Skin of body (tissue), 2 donors: Measurements from ENCODE around the gene HEMK1. TPM values are rescaled to one million over a fixed set of nuclear protein-coding genes. Genes with fewer than 3 reads are reported as not detected.

ENCODE experiments used
- DNase-seq: peaks from one replicate; lab custom pipeline; 2025; lab: John Stamatoyannopoulos, UW
- total RNA-seq: library from RNA; depleted of rRNA; stranded (reverse); fragments of >200 nt; gene quantifications from one replicate; pipeline ENCODE4 v1.2.3, GENCODE V29; 2014

The HEMK1 gene
- total RNA-seq = 5.4 TPM

GRCh38 chr3:50568947-50569749 lies at the start of gene HEMK1:
TSS of gene HEMK1 (plus strand) at chr3:50569522. CDS start at chr3:50571105, 1,583 bp downstream.
- peak; percentile 98 for DNase-seq

GRCh38 chr3:50520849-50521248 lies 48.5 kb upstream of the HEMK1 start:
- no peak for DNase-seq

DNA sequence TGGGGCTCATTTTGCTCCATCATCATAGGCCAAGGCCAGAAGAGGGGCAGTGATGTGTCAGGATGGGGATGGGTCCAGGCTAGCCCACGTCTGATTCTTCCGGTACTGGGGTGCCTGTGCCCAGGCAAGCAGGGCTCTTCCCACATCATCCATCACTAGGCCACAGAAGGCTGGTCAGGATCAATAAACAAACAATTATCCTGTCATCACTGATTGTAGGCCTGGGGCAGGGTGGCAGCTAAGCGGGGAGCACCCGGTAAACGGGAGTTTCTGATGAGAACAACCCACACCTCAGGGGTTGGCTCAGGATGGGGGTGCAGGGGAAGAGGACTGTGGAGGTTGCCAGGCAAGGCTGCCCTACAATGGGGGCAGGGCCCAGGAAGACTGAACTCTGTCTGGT lies 47.8 kb upstream of the HEMK1 start:
- no peak for DNase-seq

DNA sequence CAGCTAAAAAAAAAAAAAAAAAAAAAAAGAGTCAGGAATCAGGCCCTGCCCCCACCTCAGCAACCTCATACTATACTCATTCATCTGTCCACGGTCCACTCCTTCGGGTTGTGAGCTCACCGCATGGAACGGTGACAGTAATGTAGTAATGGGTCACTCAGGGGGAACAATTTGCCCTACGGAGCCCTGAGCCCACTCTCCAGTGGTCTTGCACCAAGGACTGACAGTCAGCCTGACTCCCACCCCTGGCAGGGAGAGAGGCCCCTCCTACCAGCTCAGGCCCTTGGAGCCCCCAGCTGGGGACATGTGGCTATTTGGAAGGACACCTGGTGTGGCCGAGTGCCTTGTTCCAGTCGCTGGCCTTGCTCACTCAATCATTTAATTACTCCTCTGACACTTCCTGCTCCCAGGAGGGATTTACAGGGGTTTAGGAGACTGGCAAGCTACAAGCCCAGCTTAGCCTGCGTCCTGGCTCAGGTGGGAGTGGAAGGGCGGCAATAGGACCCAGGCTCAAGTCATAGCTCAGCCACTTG lies 46.0 kb upstream of the HEMK1 start:
- DNase-seq = no peak

DNA sequence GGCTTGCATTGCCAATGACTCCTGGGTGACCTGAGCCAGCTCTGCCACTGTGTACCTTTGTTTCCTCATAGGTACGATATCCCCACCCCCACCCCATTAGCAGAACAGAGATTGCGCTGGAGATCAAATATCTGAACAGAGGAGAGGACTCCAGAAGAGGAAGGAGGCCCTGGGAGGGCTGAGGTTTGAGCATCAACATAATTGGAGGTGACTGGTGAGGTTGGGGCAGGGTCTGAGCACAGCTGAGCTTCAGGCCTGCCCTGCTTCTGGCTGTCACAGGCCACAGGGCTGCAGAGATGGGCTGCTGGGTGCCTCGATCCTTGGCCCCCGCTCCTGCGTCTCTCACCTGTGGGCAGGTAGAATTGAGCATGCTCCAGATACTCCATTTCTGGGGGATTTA lies 44.6 kb upstream of the HEMK1 start:
- DNase-seq = no peak

DNA sequence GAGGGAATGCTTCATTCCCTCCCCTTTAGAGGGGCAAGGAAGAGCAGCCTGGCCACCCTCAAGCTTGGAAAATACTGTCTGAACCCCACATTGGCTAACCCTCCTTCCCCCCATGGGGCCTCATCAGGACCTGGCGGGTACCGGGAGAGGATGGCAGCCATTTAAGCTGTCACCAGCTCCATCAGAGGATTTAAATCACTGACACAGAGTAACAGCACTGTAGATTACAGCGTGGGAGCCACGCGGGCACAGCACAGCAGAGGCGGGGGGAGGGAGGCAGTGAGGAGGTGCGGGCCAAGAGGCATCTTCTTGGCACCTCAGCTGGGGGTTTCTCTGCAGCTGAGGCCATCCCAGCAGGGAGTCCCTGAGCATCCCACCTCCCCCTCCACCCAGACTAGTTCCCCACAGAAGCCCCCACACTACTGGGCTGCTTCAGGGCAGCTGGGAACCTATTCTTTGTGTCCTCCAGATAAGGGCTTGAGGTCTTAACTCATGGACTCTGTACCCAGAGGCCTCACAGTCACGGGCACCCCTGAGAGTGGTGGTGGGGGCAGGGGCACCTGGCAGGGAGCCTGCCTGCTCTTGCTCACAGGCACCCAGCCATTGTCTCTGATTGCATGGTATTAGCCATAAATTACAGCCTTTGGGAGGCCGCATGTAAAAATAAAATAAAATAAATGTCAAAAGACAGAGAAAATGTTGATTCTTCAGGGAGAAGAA lies 44.0 kb upstream of the HEMK1 start:
- DNase-seq = no peak

DNA sequence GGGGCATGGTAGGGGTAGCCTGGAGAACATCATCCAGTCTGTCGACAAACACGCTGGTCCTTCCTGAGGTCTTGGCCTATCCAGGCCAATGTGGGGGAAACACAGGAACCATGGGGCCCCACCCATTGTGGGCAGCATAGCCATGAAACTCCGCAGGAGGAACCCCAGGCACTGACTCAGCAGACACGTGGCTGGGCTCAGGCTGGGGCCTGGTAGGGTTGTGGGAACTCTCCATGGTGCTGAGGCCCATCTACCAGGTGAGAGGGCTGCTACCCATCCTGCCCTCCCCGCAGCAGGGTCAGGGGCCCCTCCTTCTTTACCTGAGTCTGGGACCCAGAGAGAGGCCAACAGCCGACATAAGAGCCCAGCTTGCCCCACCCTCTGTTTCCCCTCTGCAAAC lies 43.3 kb upstream of the HEMK1 start:
- DNase-seq = no peak

- no peak for DNase-seq
Measured at GRCh38 chr3:50530001-50530970, 39.0 kb upstream of the HEMK1 start.

- DNase-seq = no peak
Measured at GRCh38 chr3:50531201-50531600, 38.1 kb upstream of the HEMK1 start.

DNA sequence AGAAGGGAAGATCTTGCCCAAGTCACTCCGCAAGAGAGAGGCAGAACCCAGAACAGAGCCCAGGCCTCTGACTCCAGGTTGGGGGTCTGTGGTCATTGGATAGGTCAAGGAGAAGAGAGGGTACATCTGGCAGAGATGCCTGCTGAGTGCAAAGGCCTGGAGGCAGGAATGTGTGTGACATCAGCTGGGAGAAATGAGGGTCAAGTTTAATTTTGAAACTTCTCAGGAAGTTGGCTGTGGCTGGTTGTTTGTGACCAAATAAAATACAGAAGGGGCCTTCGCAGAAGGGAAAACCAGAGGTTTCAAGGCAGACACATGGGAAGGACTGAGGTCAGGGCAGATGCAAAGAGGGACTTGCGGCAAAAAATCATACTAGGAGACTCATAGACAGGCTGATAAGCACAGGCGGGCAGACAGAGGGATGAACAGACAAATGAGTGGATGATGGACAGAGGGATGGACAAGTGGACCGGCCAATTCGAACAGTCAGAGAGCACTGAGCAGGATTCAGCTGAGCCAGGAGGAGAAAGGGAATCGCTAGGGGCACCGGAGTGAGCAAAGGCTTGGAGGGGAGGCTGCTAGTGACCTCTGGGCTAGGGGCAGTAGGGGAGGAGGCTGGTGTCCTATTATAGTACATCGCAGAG lies 37.1 kb upstream of the HEMK1 start:
- DNase-seq = no peak

DNA sequence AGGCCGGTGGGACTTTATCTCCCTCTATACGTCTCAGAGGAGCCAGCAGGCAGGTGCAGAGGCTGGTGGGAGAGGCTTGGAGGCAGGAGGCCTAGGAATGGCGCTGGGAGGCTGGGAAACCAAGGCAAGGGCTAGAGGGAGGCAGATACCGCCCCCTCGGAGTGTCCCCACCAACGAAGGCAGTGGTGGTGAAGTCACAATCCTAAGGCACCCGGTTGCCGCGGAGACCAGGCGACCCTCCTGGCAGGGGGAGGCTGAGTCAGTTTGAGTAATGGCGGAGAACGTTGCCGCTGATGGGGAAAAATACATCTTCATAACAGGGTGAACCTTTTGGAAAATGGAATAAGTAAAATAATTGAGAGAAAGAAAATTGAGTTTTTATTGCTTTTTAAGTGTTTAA lies 36.0 kb upstream of the HEMK1 start:
- DNase-seq = no peak

GRCh38 chr3:50533807-50534461 lies 35.4 kb upstream of the HEMK1 start:
- no peak for DNase-seq

DNA sequence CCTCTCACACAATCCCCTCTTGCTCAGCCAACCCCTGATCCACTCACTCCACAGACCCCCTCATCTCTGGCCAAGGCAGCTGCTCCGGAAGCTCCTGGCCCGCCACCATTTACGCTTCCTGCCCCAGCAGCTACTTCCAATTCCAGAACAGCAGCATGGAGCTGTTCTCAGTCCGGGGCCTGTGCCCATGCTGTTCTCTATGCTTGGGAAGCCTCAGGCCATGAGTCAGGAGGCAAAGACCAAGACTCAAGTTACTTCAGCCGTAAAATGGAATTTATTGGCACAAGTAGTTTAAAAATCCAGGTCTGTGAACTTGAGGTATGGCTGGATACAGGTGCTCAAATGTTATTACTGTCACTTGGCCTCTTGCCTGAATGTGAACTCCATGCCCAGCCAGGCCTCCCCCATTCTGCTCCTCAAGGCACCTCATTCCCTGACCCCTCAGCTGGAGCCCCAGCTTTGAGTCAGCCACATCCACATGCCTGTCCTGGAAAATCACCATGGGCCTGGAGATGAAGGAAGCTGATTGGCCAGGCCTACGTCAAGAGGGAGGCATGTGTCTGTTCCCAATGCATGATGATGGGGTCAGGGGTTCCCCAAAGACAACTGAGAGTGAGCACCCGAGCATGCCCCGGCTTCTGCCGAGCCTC lies 34.5 kb upstream of the HEMK1 start:
- DNase-seq = no peak

DNA sequence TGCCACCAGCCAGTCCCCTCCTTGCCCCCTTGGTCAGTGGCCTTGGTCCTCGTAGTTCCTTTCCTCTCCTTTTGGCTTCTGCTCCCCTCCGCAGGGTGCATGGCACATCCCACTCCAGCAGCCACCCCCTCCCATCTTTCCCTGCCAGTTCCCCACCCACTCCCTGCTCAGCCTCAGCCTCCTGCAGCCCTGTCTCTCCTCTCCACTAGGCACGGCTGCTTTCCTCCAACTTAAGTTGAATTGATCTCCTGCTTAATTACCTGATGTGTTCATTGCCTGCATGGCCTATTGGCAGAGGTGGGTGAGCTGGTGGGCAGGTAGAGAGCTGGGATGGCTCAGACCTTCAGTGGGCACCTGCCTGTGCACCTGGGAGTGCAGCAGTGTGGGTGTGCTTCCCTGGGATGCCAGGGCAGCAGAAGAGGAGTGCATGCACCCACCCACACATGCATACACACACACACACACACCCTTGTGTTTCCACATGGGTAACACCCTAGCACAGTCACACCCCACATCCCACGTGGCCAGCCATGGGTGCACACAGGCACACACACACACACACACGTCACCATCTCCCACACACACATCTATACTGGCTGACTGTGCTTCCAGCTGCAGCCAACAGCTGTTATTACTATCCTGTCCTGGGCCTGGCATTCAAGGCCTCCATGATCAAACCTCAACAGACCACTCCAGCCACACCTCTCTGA lies 32.7 kb upstream of the HEMK1 start:
- no peak for DNase-seq

DNA sequence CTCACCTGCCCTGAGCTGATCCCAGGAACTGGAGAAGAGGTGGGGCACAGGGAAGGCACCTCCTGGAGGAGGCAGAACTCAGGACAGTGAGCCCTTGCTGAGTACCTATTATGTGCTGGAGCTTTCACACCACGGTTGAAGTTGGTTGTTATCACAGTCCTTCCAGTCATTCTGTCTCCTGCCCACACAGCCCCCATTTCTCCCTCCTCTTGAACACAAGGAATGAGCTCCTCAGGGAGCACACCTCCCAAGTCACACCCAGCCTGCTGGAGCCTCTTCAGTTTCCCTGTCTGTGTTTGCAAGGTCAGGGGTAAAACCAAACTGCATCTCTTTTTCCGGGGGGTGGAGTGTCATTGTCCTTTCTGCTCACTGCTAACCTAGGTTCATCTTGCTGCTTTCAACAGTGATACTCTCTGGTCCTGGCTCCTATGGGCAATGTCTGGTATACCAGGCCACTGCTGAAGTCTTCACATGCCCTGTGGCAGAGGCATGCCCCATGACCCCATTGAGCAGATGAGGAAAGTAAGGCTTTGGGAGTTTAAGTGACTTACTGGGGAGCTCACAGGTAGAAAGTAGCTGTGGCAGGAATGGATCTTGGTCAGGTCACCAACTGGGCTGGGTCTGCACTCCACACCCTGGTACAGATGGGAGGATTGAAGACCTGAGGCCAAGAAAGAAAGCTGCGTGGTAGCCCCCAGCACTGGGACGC lies 31.7 kb upstream of the HEMK1 start:
- DNase-seq = no peak

GRCh38 chr3:50539356-50540286 lies 29.7 kb upstream of the HEMK1 start:
- DNase-seq = no peak
